Liver (tissue), 9 donors: ENCODE measurements around the gene PM20D1. TPM values are rescaled to one million over a fixed set of nuclear protein-coding genes. Genes with fewer than 3 reads are reported as not detected.

ENCODE experiments used
- DNase-seq: peaks from one replicate; pipeline ENCODE4 v3.0.0-alpha.2; 2017; ENCODE audit warnings: low spot score
- H3K27ac ChIP-seq, 2 donors: one replicate each; pipeline ENCODE4 v1.7.0; 2013; ENCODE audit warnings: inconsistent platforms in 2 of 2, low read length in 2 of 2, control low read depth in 1 of 2, low read depth in 1 of 2, mild to moderate bottlenecking in 1 of 2
- H3K27me3 ChIP-seq, 4 donors: one replicate each; pipeline versions ENCODE4 v1.6.1 to v1.7.0; 2013; ENCODE audit warnings: low read length in 3 of 4, inconsistent platforms in 1 of 4, mild to moderate bottlenecking in 1 of 4, moderate library complexity in 1 of 4; ENCODE audit not compliant: control insufficient read depth in 4 of 4, insufficient read depth in 4 of 4
- H3K36me3 ChIP-seq, 4 donors: one replicate each; pipeline versions ENCODE4 v1.6.1 to v1.7.0; 2013; ENCODE audit warnings: low read length in 3 of 4, mild to moderate bottlenecking in 3 of 4, low read depth in 1 of 4, moderate library complexity in 1 of 4; ENCODE audit not compliant: control insufficient read depth in 4 of 4, insufficient read depth in 3 of 4
- H3K4me1 ChIP-seq, 4 donors: one replicate each; pipeline versions ENCODE4 v1.6.1 to v1.7.0; 2013; ENCODE audit warnings: low read length in 3 of 4, mild to moderate bottlenecking in 3 of 4, moderate library complexity in 1 of 4; ENCODE audit not compliant: control insufficient read depth in 4 of 4, insufficient read depth in 4 of 4
- H3K4me3 ChIP-seq, 3 donors: one replicate each; pipeline versions ENCODE4 v1.6.1 to v1.7.0; 2013; ENCODE audit warnings: low read length in 3 of 3, control low read depth in 1 of 3, low read depth in 1 of 3, mild to moderate bottlenecking in 1 of 3
- H3K9ac ChIP-seq, 2 donors: one replicate each; pipeline ENCODE4 v1.7.0; 2013; ENCODE audit warnings: low read length in 2 of 2, mild to moderate bottlenecking in 2 of 2, moderate library complexity in 2 of 2, control low read depth in 1 of 2, low read depth in 1 of 2
- H3K9me3 ChIP-seq, 4 donors: one replicate each; pipeline versions ENCODE4 v1.6.1 to v1.7.0; 2013; ENCODE audit warnings: low read length in 3 of 4; ENCODE audit not compliant: control insufficient read depth in 4 of 4
- ATF3 ChIP-seq: IDR thresholded peaks from 2 replicates; pipeline ENCODE4 v1.6.1; 2016; ENCODE audit warnings: antibody characterized with exemption
- FOXA2 ChIP-seq: IDR thresholded peaks from 2 replicates; pipeline ENCODE4 v1.6.1; 2016; ENCODE audit warnings: antibody characterized with exemption
- GABPA ChIP-seq, 2 donors: IDR thresholded peaks in 1 of 2; conservative IDR thresholded peaks in 1 of 2; 2 replicates each; pipeline ENCODE4 v1.6.1; 2016; ENCODE audit warnings: antibody characterized with exemption in 2 of 2, mild to moderate bottlenecking in 1 of 2, moderate library complexity in 1 of 2
- NR2F2 ChIP-seq: IDR thresholded peaks from 2 replicates; pipeline ENCODE4 v1.6.1; 2016; ENCODE audit warnings: antibody characterized with exemption
- RAD21 ChIP-seq, 2 donors: IDR thresholded peaks; 2 replicates each; pipeline ENCODE4 v1.6.1; 2016; ENCODE audit warnings: antibody characterized with exemption in 2 of 2, mild to moderate bottlenecking in 2 of 2
- REST ChIP-seq: IDR thresholded peaks from 2 replicates; pipeline ENCODE4 v1.6.1; 2016; ENCODE audit warnings: antibody characterized with exemption, mild to moderate bottlenecking
- RXRA ChIP-seq, 2 donors: IDR thresholded peaks; 2 replicates each; pipeline ENCODE4 v1.6.1; 2017 to 2018; ENCODE audit warnings: antibody characterized with exemption in 2 of 2, mild to moderate bottlenecking in 1 of 2
- SP1 ChIP-seq: IDR thresholded peaks from 2 replicates; pipeline ENCODE4 v1.6.1; 2018; ENCODE audit warnings: antibody characterized with exemption, mild to moderate bottlenecking
- TAF1 ChIP-seq: conservative IDR thresholded peaks from 2 replicates; pipeline ENCODE4 v1.6.1; 2016; ENCODE audit warnings: antibody characterized with exemption, mild to moderate bottlenecking
- WGBS: extraction: QIAGEN DNeasy Blood & Tissue Kit; methylation state at CpG from one replicate; pipeline ENCODE4 v1.1.7; 2013; 5-methylcytosine and 5-hydroxymethylcytosine counted together
- polyA plus RNA-seq, 2 donors: library from polyadenylated mRNA; stranded (reverse) in 1 of 2; unstranded in 1 of 2; fragments of 200-250 nt in 1 of 2; fragments of >200 nt in 1 of 2; fragmentation: Nextera tagmentation in 1 of 2; extraction: Ambion mirVana in 1 of 2; gene quantifications; one replicate each; pipeline versions ENCODE4 v1.2.1 to v1.2.3, GENCODE V29; 2013 to 2015
- total RNA-seq, 2 donors: library from RNA; depleted of rRNA; stranded (reverse); fragments of >200 nt; gene quantifications; one replicate each; pipeline ENCODE4 v1.2.3, GENCODE V29; 2014
- TF ChIP-seq, protein P1 (sequence below): IDR thresholded peaks from 2 replicates; pipeline ENCODE4 v1.6.1; 2016; ENCODE audit warnings: antibody characterized with exemption
- TF ChIP-seq, protein P2 (sequence below): IDR thresholded peaks from 2 replicates; pipeline ENCODE4 v1.6.1; 2016; ENCODE audit warnings: antibody characterized with exemption
- TF ChIP-seq, protein P3 (sequence below): fragments of 150-350 bp; IDR thresholded peaks from 2 replicates; pipeline ENCODE4 v1.5.1; 2017; ENCODE audit warnings: improper control_type of control experiment, low read depth, low read length; ENCODE audit not compliant: missing input control
- donor health status: healthy.
- donor health status: healthy.
- donor health status: healthy.
- donor health status: healthy.
- donor health status: healthy.

The PM20D1 gene
- total and polyA plus RNA-seq, 4 donors = under 0.01 to 0.30 (median 0.22) TPM

DNA sequence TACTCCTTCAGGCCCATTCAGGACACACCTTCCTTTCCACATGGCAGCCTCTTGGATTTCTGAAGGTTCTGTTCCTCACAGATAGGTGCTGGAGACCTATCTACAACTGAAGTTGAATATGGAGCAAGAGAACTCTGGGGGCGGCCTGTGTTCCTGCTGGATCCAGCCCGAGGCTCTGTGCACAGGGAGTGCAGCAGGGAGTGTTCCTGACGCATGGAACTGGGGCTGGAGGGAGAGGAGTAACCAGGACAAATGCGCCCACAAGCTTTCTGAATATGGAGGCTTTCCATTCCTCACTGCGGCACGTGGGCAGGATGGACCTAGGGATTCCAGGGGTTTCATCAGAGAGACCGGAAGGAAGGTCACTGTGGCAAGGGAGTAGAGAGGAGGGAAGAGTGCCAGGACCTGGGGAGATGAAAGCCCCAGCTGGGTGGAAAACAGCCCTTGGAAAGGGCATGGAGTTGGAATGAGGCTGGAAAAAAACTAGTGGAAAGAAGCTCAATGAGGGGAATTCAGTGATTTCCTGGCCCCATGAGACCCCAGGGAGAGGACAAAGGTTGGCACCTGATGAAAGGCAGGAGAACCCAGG is 12.5 kb downstream of the PM20D1 start:
- H3K9ac ChIP-seq = no peak overlapping the region
- WGBS = 86% methylated on average over 7 of the region's 7 CpGs
- TF ChIP-seq, protein P1, sequence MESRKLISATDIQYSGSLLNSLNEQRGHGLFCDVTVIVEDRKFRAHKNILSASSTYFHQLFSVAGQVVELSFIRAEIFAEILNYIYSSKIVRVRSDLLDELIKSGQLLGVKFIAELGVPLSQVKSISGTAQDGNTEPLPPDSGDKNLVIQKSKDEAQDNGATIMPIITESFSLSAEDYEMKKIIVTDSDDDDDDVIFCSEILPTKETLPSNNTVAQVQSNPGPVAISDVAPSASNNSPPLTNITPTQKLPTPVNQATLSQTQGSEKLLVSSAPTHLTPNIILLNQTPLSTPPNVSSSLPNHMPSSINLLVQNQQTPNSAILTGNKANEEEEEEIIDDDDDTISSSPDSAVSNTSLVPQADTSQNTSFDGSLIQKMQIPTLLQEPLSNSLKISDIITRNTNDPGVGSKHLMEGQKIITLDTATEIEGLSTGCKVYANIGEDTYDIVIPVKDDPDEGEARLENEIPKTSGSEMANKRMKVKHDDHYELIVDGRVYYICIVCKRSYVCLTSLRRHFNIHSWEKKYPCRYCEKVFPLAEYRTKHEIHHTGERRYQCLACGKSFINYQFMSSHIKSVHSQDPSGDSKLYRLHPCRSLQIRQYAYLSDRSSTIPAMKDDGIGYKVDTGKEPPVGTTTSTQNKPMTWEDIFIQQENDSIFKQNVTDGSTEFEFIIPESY = no peak
- TF ChIP-seq GABPA (IDR thresholded peaks at IDR 0.05 in 1 of 2, conservative IDR thresholded peaks at IDR 0.05 in 1 of 2) (no peak), FOXA2 (no peak), REST (no peak)
- H3K9me3 ChIP-seq = no peaks in the 10 kb centered on the region
- no peaks in the 10 kb centered on the region for H3K27me3 ChIP-seq
- H3K36me3 ChIP-seq = no peaks in the 10 kb centered on the region
- peaks cover 0 to 4% (median under 1%) of the 10 kb centered on the region in 4 donors for H3K4me1 ChIP-seq
- H3K27ac ChIP-seq = no peak overlapping the region
- DNase-seq = no peak
- no peak overlapping the region for H3K4me3 ChIP-seq

GRCh38 chr1:205834751-205835150 is 15.2 kb downstream of the PM20D1 start:
- Histone ChIP-seq H3K9ac (no peak overlapping the region), H3K27me3 (no peaks in the 10 kb centered on the region), H3K27ac (no peak overlapping the region), H3K9me3 (no peaks in the 10 kb centered on the region), H3K4me3 (no peak overlapping the region), H3K4me1 (no peaks in the 10 kb centered on the region), H3K36me3 (no peaks in the 10 kb centered on the region)
- 79% methylated on average over 4 of the region's 4 CpGs for WGBS
- TF ChIP-seq SP1 = no peak
- TF ChIP-seq RXRA (IDR thresholded peaks at IDR 0.05) = no peak
- TF ChIP-seq, protein P2, sequence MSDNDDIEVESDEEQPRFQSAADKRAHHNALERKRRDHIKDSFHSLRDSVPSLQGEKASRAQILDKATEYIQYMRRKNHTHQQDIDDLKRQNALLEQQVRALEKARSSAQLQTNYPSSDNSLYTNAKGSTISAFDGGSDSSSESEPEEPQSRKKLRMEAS = no peak
- no peak for TF ChIP-seq FOXA2
- TF ChIP-seq, protein P1 = no peak
- TF ChIP-seq NR2F2 = no peak
- DNase-seq = no peak

GRCh38 chr1:205832326-205832751 is 17.6 kb downstream of the PM20D1 start:
- Histone ChIP-seq H3K9ac (no peak overlapping the region), H3K27ac (no peak overlapping the region), H3K4me1 (no peaks in the 10 kb centered on the region), H3K9me3 (no peaks in the 10 kb centered on the region), H3K4me3 (no peak overlapping the region), H3K27me3 (no peaks in the 10 kb centered on the region), H3K36me3 (no peaks in the 10 kb centered on the region)
- no peak for DNase-seq
- 83% methylated on average over 6 of the region's 6 CpGs for WGBS
- TF ChIP-seq RAD21 (IDR thresholded peaks at IDR 0.05) (no peak), FOXA2 (no peak), REST (no peak), RXRA (IDR thresholded peaks at IDR 0.05) (no peak), NR2F2 (no peak), ATF3 (no peak), TAF1 (no peak)
- TF ChIP-seq, protein P3, sequence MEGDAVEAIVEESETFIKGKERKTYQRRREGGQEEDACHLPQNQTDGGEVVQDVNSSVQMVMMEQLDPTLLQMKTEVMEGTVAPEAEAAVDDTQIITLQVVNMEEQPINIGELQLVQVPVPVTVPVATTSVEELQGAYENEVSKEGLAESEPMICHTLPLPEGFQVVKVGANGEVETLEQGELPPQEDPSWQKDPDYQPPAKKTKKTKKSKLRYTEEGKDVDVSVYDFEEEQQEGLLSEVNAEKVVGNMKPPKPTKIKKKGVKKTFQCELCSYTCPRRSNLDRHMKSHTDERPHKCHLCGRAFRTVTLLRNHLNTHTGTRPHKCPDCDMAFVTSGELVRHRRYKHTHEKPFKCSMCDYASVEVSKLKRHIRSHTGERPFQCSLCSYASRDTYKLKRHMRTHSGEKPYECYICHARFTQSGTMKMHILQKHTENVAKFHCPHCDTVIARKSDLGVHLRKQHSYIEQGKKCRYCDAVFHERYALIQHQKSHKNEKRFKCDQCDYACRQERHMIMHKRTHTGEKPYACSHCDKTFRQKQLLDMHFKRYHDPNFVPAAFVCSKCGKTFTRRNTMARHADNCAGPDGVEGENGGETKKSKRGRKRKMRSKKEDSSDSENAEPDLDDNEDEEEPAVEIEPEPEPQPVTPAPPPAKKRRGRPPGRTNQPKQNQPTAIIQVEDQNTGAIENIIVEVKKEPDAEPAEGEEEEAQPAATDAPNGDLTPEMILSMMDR = no peak
